GM12864 (cell line): ENCODE data around the gene LGI4.

Experiments used
- DNase-seq: peaks from one replicate; pipeline ENCODE4 v3.0.0-alpha.2; 2011; ENCODE audit warnings: low read depth
- H3K4me3 ChIP-seq: 2 replicates; pipeline ENCODE4 v1.5.1; 2011; ENCODE audit warnings: mild to moderate bottlenecking, low read depth, low read length, control low read depth
- CTCF ChIP-seq: IDR thresholded peaks from 2 replicates; pipeline ENCODE4 v1.5.1; 2011; ENCODE audit warnings: low read depth, mild to moderate bottlenecking, moderate library complexity, low read length, control low read depth, inconsistent platforms; ENCODE audit errors: missing control alignments

The LGI4 gene

GRCh38 chr19:35125749-35126623 lies 8.9 kb downstream of the LGI4 start:
- DNase-seq: no peak
- no peak overlapping the region for H3K4me3 ChIP-seq
- no peak for TF ChIP-seq CTCF

DNA sequence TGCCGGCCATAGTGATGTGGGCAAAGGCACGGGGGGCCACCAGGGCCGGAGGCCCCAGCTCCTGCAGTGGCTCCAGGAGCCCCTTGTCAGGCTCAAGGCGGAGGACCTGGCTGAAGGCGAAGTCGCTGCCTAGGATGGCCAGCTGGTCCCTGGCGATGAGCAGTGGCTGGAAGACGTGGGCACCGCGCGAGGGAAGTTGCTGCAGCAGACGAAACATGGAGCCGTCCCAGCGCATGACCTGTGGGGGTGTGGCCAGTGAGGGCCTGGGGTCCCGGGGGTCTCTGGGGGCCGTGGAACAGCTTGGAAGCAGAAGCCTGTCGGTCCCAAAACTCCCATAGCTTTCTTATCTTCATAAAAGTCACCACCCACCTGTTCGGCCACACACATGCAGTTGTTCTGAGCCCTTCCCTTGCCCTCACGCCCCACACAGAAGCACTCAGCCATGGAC lies 9.6 kb downstream of the LGI4 start:
- no peak overlapping the region for H3K4me3 ChIP-seq
- no peak for DNase-seq
- TF ChIP-seq CTCF: no peak

- peak; percentile 45 for DNase-seq
- no peak for TF ChIP-seq CTCF
- peak overlapping the region; percentile 52 for H3K4me3 ChIP-seq
Measured at GRCh38 chr19:35124098-35125060, 10.5 kb downstream of the LGI4 start.

GRCh38 chr19:35123573-35123972 lies 11.3 kb downstream of the LGI4 start:
- no peak overlapping the region for H3K4me3 ChIP-seq
- no peak for DNase-seq
- no peak for TF ChIP-seq CTCF

GRCh38 chr19:35122687-35123551 lies 11.9 kb downstream of the LGI4 start:
- no peak overlapping the region for H3K4me3 ChIP-seq
- no peak for TF ChIP-seq CTCF
- no peak for DNase-seq

- no peak overlapping the region for H3K4me3 ChIP-seq
- no peak for TF ChIP-seq CTCF
- DNase-seq: no peak
Measured at GRCh38 chr19:35120898-35121297, 14.0 kb downstream of the LGI4 start.
